Measurements from ENCODE around the gene TEX12. TPM values are rescaled to one million over a fixed set of nuclear protein-coding genes. Genes with fewer than 3 reads are reported as not detected.

Gene TEX12
- total and polyA plus RNA-seq, 3 experiments from 2014 or later: 0.27 to 0.39 TPM; not detected in 1

DNA sequence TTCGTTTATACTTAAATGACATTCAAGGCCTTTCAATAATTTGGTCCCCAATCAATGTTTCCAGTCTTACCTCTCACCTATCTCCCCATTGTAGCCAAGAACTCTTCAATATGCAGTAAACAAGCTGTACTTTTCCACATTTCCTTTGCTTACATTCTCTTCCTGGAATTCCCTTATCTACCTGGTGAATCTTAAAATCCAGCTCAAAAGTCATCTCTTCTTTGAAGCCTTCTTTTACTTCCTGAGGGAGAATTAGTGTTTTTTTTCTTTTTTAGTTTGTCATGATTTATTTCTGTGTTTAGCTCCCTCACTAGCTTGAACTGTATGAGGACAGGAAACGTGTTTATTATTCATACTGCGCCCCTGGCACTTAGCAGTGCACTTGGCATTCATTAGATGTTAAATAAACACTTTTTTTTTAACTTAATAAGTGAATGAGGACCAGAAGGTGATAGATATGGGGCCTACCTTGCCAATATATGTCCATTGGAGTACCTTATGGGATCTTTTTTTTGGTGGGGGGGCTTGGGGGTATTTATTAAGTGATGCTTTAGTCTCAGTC, 54.2 kb downstream of the TEX12 start:
- Histone ChIP-seq H3K36me3 (ENCODE audit: insufficient read depth, low read length) (no peaks in the 10 kb centered on the region), H3K27ac (ENCODE audit: low read depth, low read length) (no peak overlapping the region), H3K4me1 (ENCODE audit: insufficient read depth, low read length) (no peaks in the 10 kb centered on the region), H3K27me3 (ENCODE audit: insufficient read depth, low read length, poor library complexity, severe bottlenecking) (no peaks in the 10 kb centered on the region), H3K9me3 (ENCODE audit: low read length) (no peaks in the 10 kb centered on the region), H3K4me3 (ENCODE audit: low read length) (no peak overlapping the region)
- Mint-ChIP-seq H3K27me3 (no peaks in the 10 kb centered on the region), H3K9me3 (no peaks in the 10 kb centered on the region), H3K27ac (no peak overlapping the region), H3K36me3 (peaks cover 0 to 4% (median 0%) of the 10 kb centered on the region in 3 donors), H3K4me1 (peaks cover 4 to 10% (median 7%) of the 10 kb centered on the region in 3 donors), H3K4me3 (no peak overlapping the region)
- DNase-seq: no peak
- CTCF ChIA-PET: interaction anchor here (0.9 to 8.4 kb wide), 5 partner anchors 11 to 367 kb away, joined by 4 to 198 read pairs (median 4); no protein-coding TSS in a partner anchor
- POLR2A ChIA-PET: interaction anchor here (1.2 kb wide), 1 partner anchor 59 kb away, joined by 3 read pairs; no protein-coding TSS in a partner anchor

Other genes starting within 250 kb of the TEX12 start
- not detected for gene C11orf52, start 248.5 kb upstream of the TEX12 start, total RNA-seq
- gene C11orf52, start 248.5 kb upstream of the TEX12 start, polyA plus RNA-seq: not detected
- 10 to 100 TPM; 11.3 to 12.7 TPM for gene DIXDC1, start 230.0 kb upstream of the TEX12 start, total RNA-seq
- gene DIXDC1, start 230.0 kb upstream of the TEX12 start, polyA plus RNA-seq: 2.4 TPM
- 10 to 100 TPM; 61.1 to 62.2 TPM for gene DLAT, start 142.0 kb upstream of the TEX12 start, total RNA-seq
- gene DLAT, start 142.0 kb upstream of the TEX12 start, polyA plus RNA-seq: 22.1 TPM
- gene PIH1D2, start 93.4 kb upstream of the TEX12 start, total RNA-seq: under 1 TPM; 0.38 to 0.57 TPM
- not detected for gene PIH1D2, start 93.4 kb upstream of the TEX12 start, polyA plus RNA-seq
- 10 to 100 TPM; 22.0 to 22.6 TPM for gene NKAPD1, start 93.1 kb upstream of the TEX12 start, total RNA-seq
- 13.4 TPM for gene NKAPD1, start 93.1 kb upstream of the TEX12 start, polyA plus RNA-seq
- 10 to 100 TPM; 71.9 to 73.5 TPM for gene TIMM8B, start 80.6 kb upstream of the TEX12 start, total RNA-seq
- gene TIMM8B, start 80.6 kb upstream of the TEX12 start, polyA plus RNA-seq: 70.6 TPM
- 100 to 1,000 TPM; 125 to 133 TPM for gene SDHD, start 80.5 kb upstream of the TEX12 start, total RNA-seq
- 154 TPM for gene SDHD, start 80.5 kb upstream of the TEX12 start, polyA plus RNA-seq
- gene IL18, start 3.3 kb upstream of the TEX12 start, total RNA-seq: not detected
- gene IL18, start 3.3 kb upstream of the TEX12 start, polyA plus RNA-seq: not detected
- 1 to 10 TPM in 1 of 2 experiments, under 1 TPM in 1; 0.84 to 1.1 TPM for gene BCO2, start 8.1 kb downstream of the TEX12 start, total RNA-seq
- 0.17 TPM for gene BCO2, start 8.1 kb downstream of the TEX12 start, polyA plus RNA-seq
- 10 to 100 TPM; 38.4 to 40.8 TPM for gene PTS, start 59.1 kb downstream of the TEX12 start, total RNA-seq
- gene PTS, start 59.1 kb downstream of the TEX12 start, polyA plus RNA-seq: 11.6 TPM
- not detected for gene PLET1, start 93.5 kb downstream of the TEX12 start, total RNA-seq
- gene PLET1, start 93.5 kb downstream of the TEX12 start, polyA plus RNA-seq: not detected